GM21825 (cell line): ENCODE measurements around the gene EPS8L3.
"Not testable (repeated sequence)": the region's sequence is repeated elsewhere in the genome, so short reads cannot be mapped to it uniquely, and the experiment has no call there.

Experiments
- ATAC-seq: cut with Tn5 transposase; IDR thresholded peaks from one replicate; pipeline ENCODE4 v1.9.1; 2021; ENCODE audit warnings: mild to moderate bottlenecking, moderate library complexity; ENCODE audit not compliant: unreplicated experiment

Gene EPS8L3

DNA sequence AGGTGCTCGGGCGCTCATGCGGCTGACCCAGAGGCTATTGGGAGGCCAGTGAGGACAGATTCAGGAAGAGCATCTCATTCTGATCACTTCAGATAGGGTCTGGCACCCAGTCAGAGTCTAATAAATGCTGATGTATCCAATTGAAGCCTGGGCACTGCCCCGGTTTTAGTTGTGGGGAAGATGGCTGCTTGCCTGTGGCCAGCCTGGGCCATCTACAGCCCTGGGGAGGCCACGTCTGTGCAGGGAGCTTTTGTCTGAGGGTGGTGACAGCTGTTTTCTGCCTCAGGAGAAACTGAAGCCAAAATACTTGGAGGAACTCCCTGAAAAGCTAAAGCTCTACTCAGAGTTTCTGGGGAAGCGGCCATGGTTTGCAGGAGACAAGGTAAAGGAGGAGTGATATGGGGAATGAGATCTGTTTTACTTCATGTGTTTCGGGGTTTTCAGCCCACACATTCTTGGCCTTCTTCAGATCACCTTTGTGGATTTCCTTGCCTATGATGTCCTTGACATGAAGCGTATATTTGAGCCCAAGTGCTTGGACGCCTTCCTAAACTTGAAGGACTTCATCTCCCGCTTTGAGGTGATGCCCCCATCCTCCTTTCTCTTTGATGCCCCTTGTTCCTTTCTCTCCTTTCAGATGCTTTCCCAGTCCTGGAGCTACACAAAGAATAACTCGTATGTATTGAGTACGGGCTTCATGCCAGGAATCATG, 48.9 kb downstream of the EPS8L3 start:
- no peak for ATAC-seq

- no peak for ATAC-seq
Measured at GRCh38 chr1:109713636-109714035, 50.1 kb downstream of the EPS8L3 start.

DNA sequence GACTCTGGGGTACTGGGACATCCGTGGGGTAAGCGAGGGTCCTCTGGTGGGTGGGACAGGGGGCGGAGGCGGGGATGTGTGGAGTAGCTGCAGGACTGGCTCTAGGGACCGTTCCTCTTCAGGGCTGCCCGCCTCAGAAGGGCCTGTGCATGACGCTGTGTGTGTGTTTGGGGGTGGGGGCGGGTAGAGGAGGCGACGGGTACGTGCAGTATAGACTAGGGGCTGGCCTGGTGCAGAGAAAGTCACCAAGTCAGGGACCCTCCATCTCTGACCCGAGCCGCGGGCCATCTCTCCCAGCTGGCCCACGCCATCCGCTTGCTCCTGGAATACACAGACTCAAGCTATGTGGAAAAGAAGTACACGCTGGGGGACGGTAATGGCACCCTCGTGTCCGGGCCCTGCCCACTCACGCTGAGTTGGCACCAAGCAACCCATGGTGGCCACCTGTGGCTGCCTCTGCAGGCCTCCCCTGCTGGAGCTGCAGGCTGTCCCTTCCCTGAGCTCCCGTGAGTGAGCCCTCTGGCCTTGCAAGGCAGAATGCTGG, 51.3 kb downstream of the EPS8L3 start:
- no peak for ATAC-seq

GRCh38 chr1:109711593-109712320, 52.0 kb downstream of the EPS8L3 start, which contains the start of gene GSTM5:
GSTM5 (plus strand) TSS chr1:109712251; CDS start chr1:109712313, 62 bp downstream.
- ATAC-seq, result not testable (repeated sequence)

GRCh38 chr1:109709822-109710221, 53.9 kb downstream of the EPS8L3 start:
- ATAC-seq, result not testable (repeated sequence)

DNA sequence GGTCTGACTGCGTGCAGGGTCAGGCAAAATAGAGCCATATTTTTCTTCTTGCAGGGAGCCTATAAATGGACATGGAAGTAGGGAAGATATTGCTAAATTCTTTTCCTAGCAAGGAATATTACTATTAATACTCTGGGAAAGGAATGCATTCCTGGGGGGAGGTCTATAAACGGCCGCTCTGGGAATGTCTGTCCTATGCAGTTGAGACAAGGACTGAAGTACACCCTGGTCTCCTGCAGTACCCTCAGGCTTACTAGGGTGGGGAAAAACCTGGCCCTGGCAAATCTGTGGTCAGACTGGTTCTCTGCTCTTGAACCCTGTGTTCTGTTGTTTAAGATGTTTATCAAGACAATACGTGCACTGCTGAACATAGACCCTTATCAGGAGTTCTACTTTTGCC, 54.8 kb downstream of the EPS8L3 start:
- ATAC-seq, result not testable (repeated sequence)

DNA sequence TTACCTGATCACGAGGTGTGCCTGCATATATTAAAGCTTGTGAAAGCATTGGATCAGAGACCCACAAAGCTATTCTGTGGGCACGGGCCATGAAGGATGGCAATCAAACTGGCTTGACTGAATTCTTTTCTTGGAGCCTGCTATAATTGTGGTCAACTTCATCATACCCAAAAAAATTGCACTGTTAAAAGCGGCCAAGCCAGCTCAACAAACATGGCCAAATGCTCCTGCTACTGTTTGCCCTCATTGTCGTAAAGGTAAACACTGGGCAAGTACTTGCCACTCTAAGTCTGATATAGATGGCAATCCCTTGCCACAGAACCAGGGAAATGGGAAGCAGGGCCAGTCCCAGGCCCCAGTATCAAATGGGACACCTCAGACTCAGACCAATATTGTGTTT, 58.3 kb downstream of the EPS8L3 start:
- ATAC-seq, result no peak

DNA sequence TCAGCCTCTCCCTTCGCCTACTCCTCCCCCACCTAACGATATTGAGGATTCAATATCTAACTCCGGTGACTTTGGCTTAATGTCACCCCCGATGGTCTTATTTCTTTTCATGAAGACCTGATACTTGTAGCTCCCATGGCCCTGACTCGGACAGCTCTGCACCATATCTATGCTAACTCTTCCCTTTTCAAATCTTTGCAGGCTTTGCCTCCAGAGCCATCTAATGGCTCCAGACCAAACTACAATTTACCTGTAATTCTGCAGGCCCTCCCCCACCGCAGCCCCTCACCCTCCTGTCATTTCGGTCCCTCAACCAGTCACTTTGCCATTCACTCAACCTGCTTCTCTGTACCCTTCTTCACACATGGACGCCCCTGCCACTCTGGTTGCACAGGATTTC, 59.5 kb downstream of the EPS8L3 start:
- ATAC-seq, result no peak

DNA sequence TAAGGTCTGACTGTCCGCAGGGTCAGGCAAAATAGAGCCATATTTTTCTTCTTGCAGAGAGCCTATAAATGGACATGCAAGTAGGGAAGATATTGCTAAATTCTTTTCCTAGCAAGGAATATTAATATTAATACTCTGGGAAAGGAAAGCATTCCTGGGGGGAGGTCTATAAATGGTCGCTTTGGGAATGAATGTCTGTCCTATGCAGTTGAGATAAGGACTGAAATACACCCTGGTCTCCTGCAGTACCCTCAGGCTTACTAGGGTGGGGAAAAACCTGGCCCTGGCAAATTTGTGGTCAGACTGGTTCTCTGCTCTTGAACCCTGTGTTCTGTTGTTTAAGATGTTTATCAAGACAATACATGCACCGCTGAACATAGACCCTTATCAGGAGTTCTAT, 60.8 kb downstream of the EPS8L3 start:
- not testable (repeated sequence) for ATAC-seq
